SU-DHL-6 (cell line): ENCODE data around the gene EPHB1.

Source experiments
- H2AFZ ChIP-seq: fragments of 200-600 bp; sonication (generic); 2 replicates; pipeline ENCODE4 v1.6.1; 2014; ENCODE audit warnings: low read depth, mild to moderate bottlenecking, moderate library complexity, mixed read lengths, antibody characterized with exemption, low read length; ENCODE audit not compliant: severe bottlenecking
- H3F3A ChIP-seq: fragments of 200-600 bp; shearing (Covaris generic); 2 replicates; pipeline ENCODE4 v1.6.0; 2016; ENCODE audit warnings: antibody characterized with exemption, mild to moderate bottlenecking; ENCODE audit not compliant: insufficient read depth
- H3K27ac ChIP-seq: fragments of 200-600 bp; sonication (generic); 2 replicates; pipeline ENCODE4 v1.5.1; 2016; ENCODE audit warnings: low read depth, mild to moderate bottlenecking, low read length, moderate library complexity, mixed read lengths
- H3K27me3 ChIP-seq: fragments of 200-600 bp; sonication (generic), shearing (Covaris generic); 2 replicates; pipeline ENCODE4 v1.6.0; 2014; ENCODE audit warnings: mild to moderate bottlenecking, low read length
- H3K36me3 ChIP-seq: fragments of 200-600 bp; sonication (generic); 2 replicates; pipeline ENCODE4 v1.6.1; 2014; ENCODE audit warnings: mild to moderate bottlenecking, low read length, mixed read lengths
- H3K4me2 ChIP-seq: fragments of 300-600, 200-600 bp; shearing (Covaris generic), sonication (generic); 2 replicates; pipeline ENCODE4 v1.6.0; 2014; ENCODE audit warnings: low read length, low read depth, mild to moderate bottlenecking; ENCODE audit not compliant: poor library complexity, severe bottlenecking
- H3K4me3 ChIP-seq: fragments of 200-600 bp; sonication (generic); 2 replicates; pipeline ENCODE4 v1.5.1; 2014; ENCODE audit warnings: antibody characterized with exemption, low read length, mild to moderate bottlenecking, mixed read lengths; ENCODE audit not compliant: insufficient read depth, poor library complexity, severe bottlenecking
- H3K79me2 ChIP-seq: fragments of 200-600 bp; sonication (generic); 2 replicates; pipeline ENCODE4 v1.6.1; 2014; ENCODE audit warnings: mild to moderate bottlenecking, low read length, moderate library complexity; ENCODE audit not compliant: insufficient read depth
- H3K9ac ChIP-seq: fragments of 200-600 bp; sonication (generic); 2 replicates; pipeline ENCODE4 v1.7.0; 2014; ENCODE audit warnings: mild to moderate bottlenecking, low read length
- H3K9me2 ChIP-seq: fragments of 200-600 bp; sonication (generic); replicated peaks from 2 replicates; pipeline ENCODE4 v1.6.1; 2014; ENCODE audit warnings: low read length; ENCODE audit not compliant: insufficient read depth
- H3K9me3 ChIP-seq: fragments of 200-600 bp; sonication (generic); 2 replicates; pipeline ENCODE4 v1.6.1; 2014; ENCODE audit warnings: low read length, mixed read lengths; ENCODE audit not compliant: insufficient read depth
- H4K20me1 ChIP-seq: fragments of 200-600 bp; sonication (generic); 2 replicates; pipeline ENCODE4 v1.6.1; 2014; ENCODE audit warnings: low read depth, mild to moderate bottlenecking, antibody characterized with exemption, low read length, moderate library complexity, mixed read lengths
- CTCF ChIP-seq: fragments of 200-600 bp; sonication (generic); IDR thresholded peaks from one replicate; pipeline ENCODE4 v1.5.1; 2017; ENCODE audit warnings: antibody characterized with exemption, mild to moderate bottlenecking, low read length, moderate library complexity; ENCODE audit not compliant: insufficient read depth, poor library complexity, severe bottlenecking
- EZH2phosphoT487 ChIP-seq: fragments of 200-600 bp; sonication (generic), shearing (Covaris generic); conservative IDR thresholded peaks from 2 replicates; pipeline ENCODE4 v1.6.1; 2018; ENCODE audit warnings: mild to moderate bottlenecking, antibody characterized with exemption, low read length, moderate library complexity, mixed read lengths

Gene EPHB1

GRCh38 chr3:134881305-134881704 is 86.2 kb downstream of the EPHB1 start:
- H3K9me3 ChIP-seq: no peaks in the 10 kb centered on the region
- H3K9ac ChIP-seq: no peak overlapping the region
- no peak overlapping the region for H3K4me2 ChIP-seq
- H4K20me1 ChIP-seq: no peaks in the 10 kb centered on the region
- H3K79me2 ChIP-seq: no peaks in the 10 kb centered on the region
- no peaks in the 10 kb centered on the region for H3K9me2 ChIP-seq
- no peak overlapping the region for H3K4me3 ChIP-seq
- no peaks in the 10 kb centered on the region for H3K36me3 ChIP-seq
- no peaks in the 10 kb centered on the region for H3F3A ChIP-seq
- H3K27me3 ChIP-seq: no peaks in the 10 kb centered on the region
- TF ChIP-seq EZH2phosphoT487 (no peak), CTCF (no peak)
- no peak overlapping the region for H3K27ac ChIP-seq
- no peak overlapping the region for H2AFZ ChIP-seq

- no peaks in the 10 kb centered on the region for H3K9me3 ChIP-seq
- H3K27ac ChIP-seq: no peak overlapping the region
- no peaks in the 10 kb centered on the region for H3K79me2 ChIP-seq
- H3K36me3 ChIP-seq: no peaks in the 10 kb centered on the region
- no peak overlapping the region for H3K4me3 ChIP-seq
- H3F3A ChIP-seq: no peaks in the 10 kb centered on the region
- TF ChIP-seq CTCF: no peak
- no peak for TF ChIP-seq EZH2phosphoT487
- H3K9ac ChIP-seq: no peak overlapping the region
- no peaks in the 10 kb centered on the region for H3K9me2 ChIP-seq
- no peak overlapping the region for H2AFZ ChIP-seq
- no peaks in the 10 kb centered on the region for H4K20me1 ChIP-seq
- no peak overlapping the region for H3K4me2 ChIP-seq
- H3K27me3 ChIP-seq: no peaks in the 10 kb centered on the region
These were observed 88.8 kb downstream of the EPHB1 start for GRCh38 chr3:134883697-134884385.

- Histone ChIP-seq H3K4me3 (no peak overlapping the region), H3K9ac (no peak overlapping the region), H3K4me2 (no peak overlapping the region), H3K27ac (no peak overlapping the region), H3F3A (no peaks in the 10 kb centered on the region), H4K20me1 (no peaks in the 10 kb centered on the region), H3K27me3 (no peaks in the 10 kb centered on the region), H2AFZ (no peak overlapping the region), H3K9me3 (no peaks in the 10 kb centered on the region), H3K79me2 (no peaks in the 10 kb centered on the region), H3K36me3 (no peaks in the 10 kb centered on the region), H3K9me2 (no peaks in the 10 kb centered on the region)
- TF ChIP-seq CTCF (no peak), EZH2phosphoT487 (no peak)
These were observed 91.0 kb downstream of the EPHB1 start for GRCh38 chr3:134885877-134886621.
